ENCODE measurements around the gene SETD5.

DNA sequence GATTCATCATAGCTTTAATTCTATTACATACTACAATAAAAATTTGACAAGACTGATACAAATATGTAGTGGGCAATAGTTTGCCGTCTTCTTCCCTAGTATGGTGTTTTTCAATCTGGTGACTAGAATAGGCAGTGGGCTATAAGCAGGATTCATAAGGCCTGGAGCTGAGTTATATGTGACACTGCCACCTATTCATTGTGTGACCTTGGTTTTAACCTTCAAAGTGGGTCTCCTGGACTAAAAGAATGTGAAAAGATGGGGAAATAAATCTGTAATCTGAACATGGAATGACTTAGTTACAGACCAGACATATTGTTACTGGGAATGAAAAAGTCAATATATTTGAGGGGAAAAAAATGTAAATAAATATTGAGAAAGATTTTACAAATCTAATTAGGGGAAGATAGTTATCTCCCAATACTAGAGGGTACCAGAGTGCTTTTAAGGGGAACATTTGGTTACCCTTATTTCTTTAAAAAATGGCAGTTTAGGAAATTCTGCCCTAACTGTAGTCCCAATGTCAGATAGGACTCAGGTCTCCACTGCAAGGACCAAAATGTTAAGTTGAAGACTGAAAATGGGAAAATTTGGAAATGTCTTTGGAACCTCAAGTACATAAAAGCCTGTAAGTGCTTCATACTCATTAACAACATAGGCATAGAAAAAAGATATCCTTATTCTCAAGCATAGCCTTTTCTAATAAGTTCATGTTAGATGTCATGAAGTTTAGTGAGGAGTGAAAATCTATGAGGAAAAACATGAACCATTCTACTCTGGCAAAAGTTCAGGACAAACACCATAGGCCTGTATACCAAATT, 10.7 kb upstream of the SETD5 start:
- TF ChIP-seq EZH2 (IDR thresholded peaks at IDR 0.05) = no peak
- TF ChIP-seq POLR2AphosphoS5 (IDR thresholded peaks at IDR 0.05; ENCODE audit: borderline replicate concordance, low read depth, low read length) = no peak
- no peak for TF ChIP-seq FOXP2 (optimal IDR thresholded peaks at IDR 0.05; ENCODE audit: control extremely low read depth, extremely low read length, insufficient read depth)

Measured in SK-N-MC (cell line).